ENCODE results near the gene RNF115. TPM values are rescaled to one million over a fixed set of nuclear protein-coding genes. Genes with fewer than 3 reads are reported as not detected.

Gene RNF115
- 10 to 100 TPM in 2 of 4 donors, 1 to 10 TPM in 2; 7.0 to 12.8 (median 9.3) TPM for total RNA-seq

- peak; percentile 88 to 98 for DNase-seq (ENCODE audit: low spot score in 2 of 2)
- intact Hi-C loops (cut with DNase I; ENCODE audit: low total_unique reads), result no loop called here
- TF ChIP-seq POLR2A (IDR thresholded peaks at IDR 0.05), result peak in 1 of 2 donors; percentile 54
- no peak for TF ChIP-seq CTCF (IDR thresholded peaks at IDR 0.05)
- 0% methylated on average over 65 to 87 of the region's 89 CpGs for WGBS, 2 donors
- peak within 1 kb of the TSS; percentile 73 for H3K4me3 ChIP-seq (ENCODE audit: low read depth, poor library complexity, severe bottlenecking)
These were observed at the start of gene RNF115, which contains the start of gene POLR3C for GRCh38 chr1:145823565-145824498. Gene RNF115, minus strand, starts transcription at chr1:145824095. Its CDS starts 222 bp downstream, at chr1:145823873. Gene POLR3C, plus strand, starts transcription at chr1:145824200. Its CDS starts 1,577 bp downstream, at chr1:145825777.

GRCh38 chr1:145871994-145872924 lies 48.4 kb upstream of the RNF115 start:
- intact Hi-C loops (cut with DNase I; ENCODE audit: low total_unique reads), result no loop called here
- 21 to 42% methylated on average over 42 to 47 of the region's 47 CpGs for WGBS, 2 donors
- H3K4me3 ChIP-seq (ENCODE audit: low read depth, poor library complexity, severe bottlenecking), result peak overlapping the region; percentile 11
- DNase-seq (ENCODE audit: low spot score in 2 of 2), result peak; percentile 59 to 95
- TF ChIP-seq POLR2A (IDR thresholded peaks at IDR 0.05) (no peak), CTCF (IDR thresholded peaks at IDR 0.05) (no peak)

- WGBS, 2 donors, result 86% methylated on average over 4 of the region's 4 CpGs
- H3K4me3 ChIP-seq (ENCODE audit: low read depth, poor library complexity, severe bottlenecking), result no peak overlapping the region
- TF ChIP-seq POLR2A (IDR thresholded peaks at IDR 0.05) (no peak), CTCF (IDR thresholded peaks at IDR 0.05) (no peak)
- DNase-seq (ENCODE audit: low spot score in 2 of 2), result no peak
- intact Hi-C loops (cut with DNase I; ENCODE audit: low total_unique reads), result no loop called here
These were observed 44.3 kb upstream of the RNF115 start for GRCh38 chr1:145868232-145868631.

GRCh38 chr1:145863282-145864018 lies 39.6 kb upstream of the RNF115 start:
- TF ChIP-seq POLR2A (IDR thresholded peaks at IDR 0.05) (no peak), CTCF (IDR thresholded peaks at IDR 0.05) (no peak)
- no peak overlapping the region for H3K4me3 ChIP-seq (ENCODE audit: low read depth, poor library complexity, severe bottlenecking)
- DNase-seq (ENCODE audit: low spot score in 2 of 2), result no peak
- intact Hi-C loops (cut with DNase I; ENCODE audit: low total_unique reads), result no loop called here
- 66 to 67% methylated on average over 5 of the region's 5 CpGs for WGBS, 2 donors

- H3K4me3 ChIP-seq (ENCODE audit: low read depth, poor library complexity, severe bottlenecking), result peak overlapping the region; percentile 74
- intact Hi-C loops (cut with DNase I; ENCODE audit: low total_unique reads), result no loop called here
- no peak for TF ChIP-seq POLR2A (IDR thresholded peaks at IDR 0.05)
- no peak for TF ChIP-seq CTCF (IDR thresholded peaks at IDR 0.05)
- 0 to 1% methylated on average over 39 to 41 of the region's 41 CpGs for WGBS, 2 donors
- DNase-seq (ENCODE audit: low spot score in 2 of 2), result peak; percentile 90 to 98
These were observed 35.7 kb upstream of the RNF115 start for GRCh38 chr1:145859491-145860023.

All from lower leg skin (tissue), 4 donors.